GM12878 (cell line): ENCODE results near the gene PADI4. TPM values are rescaled to one million over a fixed set of nuclear protein-coding genes. Genes with fewer than 3 reads are reported as not detected.

Experiments
- ATAC-seq: fragments of 200-7000 bp; cut with Tn5 transposase; 3 replicates; pipeline ENCODE4 v1.9.1; 2020; ENCODE audit warnings: mild to moderate bottlenecking, moderate library complexity
- BruUV-seq: library from RNA; stranded (reverse); fragments of 400-500 nt; replicated peaks from 2 replicates; lab custom pipeline; 2021; lab: Mats Ljungman, UMichigan
- CTCF ChIA-PET: fragments of 300-600 bp; sonication (Branson Sonifier 250); formaldehyde crosslinking; extraction: SDS; loops from one replicate; lab custom pipeline; 2021; ENCODE audit warnings: inconsistent platforms; lab: Yijun Ruan, JAX
- POLR2A ChIA-PET: fragments of 350-600 bp; formaldehyde crosslinking; extraction: SDS; loops from one replicate; lab custom pipeline; 2021; ENCODE audit warnings: inconsistent platforms; lab: Charles Lee
- RAD21 ChIA-PET: fragments of 300-600 bp; sonication (Branson Sonifier 250); formaldehyde crosslinking; loops from one replicate; lab custom pipeline; 2023; ENCODE audit warnings: antibody characterized with exemption; ENCODE audit not compliant: unreplicated experiment; lab: Charles Lee
- SMC1A ChIA-PET: fragments of 300-600 bp; sonication (Branson Sonifier 250); formaldehyde crosslinking; loops from one replicate; lab custom pipeline; 2023; ENCODE audit not compliant: unreplicated experiment, uncharacterized antibody; lab: Charles Lee
- DNase-seq: peaks from one replicate; pipeline ENCODE4 v3.0.0-alpha.2; 2011; ENCODE audit warnings: low read depth, low spot score
- FAIRE-seq: peaks from 3 replicates; lab custom pipeline; 2011; peaks lifted over from hg19 to GRCh38; lab: Jason Lieb, UNC
- H2AFZ ChIP-seq: 2 replicates; pipeline ENCODE4 v1.6.0; 2011; ENCODE audit warnings: low read depth, low read length, control low read depth; ENCODE audit not compliant: control insufficient read depth
- H3K27ac ChIP-seq: 2 replicates; pipeline ENCODE4 v1.5.1; 2011; ENCODE audit warnings: control low read depth; ENCODE audit not compliant: control insufficient read depth, insufficient read depth
- H3K27me3 ChIP-seq, 2 experiments: replicated peaks in 1 of 2; 2 replicates each; pipeline versions ENCODE4 v1.6.0 to v1.6.1; 2011; ENCODE audit warnings: low read length in 1 of 2; ENCODE audit not compliant: control insufficient read depth in 2 of 2, insufficient read depth in 2 of 2
- H3K36me3 ChIP-seq, 2 experiments: 2 replicates each; pipeline ENCODE4 v1.5.1; 2011; ENCODE audit warnings: low read length in 1 of 2; ENCODE audit not compliant: control insufficient read depth in 2 of 2, insufficient read depth in 2 of 2
- H3K4me1 ChIP-seq: 2 replicates; pipeline ENCODE4 v1.6.1; 2011; ENCODE audit warnings: mild to moderate bottlenecking, low read length, moderate library complexity, mixed read lengths; ENCODE audit not compliant: control insufficient read depth, insufficient read depth
- H3K4me2 ChIP-seq: 2 replicates; pipeline ENCODE4 v1.6.0; 2011; ENCODE audit warnings: control low read depth; ENCODE audit not compliant: control insufficient read depth, insufficient read depth
- H3K4me3 ChIP-seq: fragments of 200-600 bp; sonication (generic); 2 replicates; pipeline ENCODE4 v1.5.1; 2016
- H3K79me2 ChIP-seq: 2 replicates; pipeline ENCODE4 v1.6.0; 2011; ENCODE audit warnings: low read length; ENCODE audit not compliant: control insufficient read depth, insufficient read depth
- H3K9ac ChIP-seq: 2 replicates; pipeline ENCODE4 v1.8.0; 2011; ENCODE audit warnings: low read length, control low read depth, mixed read lengths; ENCODE audit not compliant: control insufficient read depth, insufficient read depth
- H3K9me3 ChIP-seq: replicated peaks from 3 replicates; pipeline ENCODE4 v1.5.1; 2011; ENCODE audit warnings: mild to moderate bottlenecking, low read length; ENCODE audit not compliant: control insufficient read depth, insufficient read depth
- H4K20me1 ChIP-seq: 2 replicates; pipeline ENCODE4 v1.6.0; 2011; ENCODE audit not compliant: control insufficient read depth, insufficient read depth
- CHD2 ChIP-seq: IDR thresholded peaks from 2 replicates; pipeline ENCODE4 v1.6.1; 2011; ENCODE audit warnings: low read depth, low read length, improper control_type of control experiment, borderline replicate concordance
- FOS ChIP-seq: IDR thresholded peaks from 3 replicates; pipeline ENCODE4 v1.6.1; 2011; ENCODE audit warnings: borderline replicate concordance; ENCODE audit not compliant: insufficient read length; ENCODE audit errors: extremely low read depth
- IKZF2 ChIP-seq, 2 experiments: fragments of 450-650 bp; IDR thresholded peaks; 2 replicates each; pipeline ENCODE4 v1.6.1; 2017; ENCODE audit warnings: mild to moderate bottlenecking in 2 of 2, moderate library complexity in 2 of 2
- MEF2B ChIP-seq: fragments of 450-650 bp; IDR thresholded peaks from 2 replicates; pipeline ENCODE4 v1.6.1; 2018; ENCODE audit warnings: mild to moderate bottlenecking, moderate library complexity; ENCODE audit not compliant: partially characterized antibody, poor library complexity, severe bottlenecking
- MXI1 ChIP-seq: fragments of 150-350 bp; IDR thresholded peaks from 2 replicates; pipeline ENCODE4 v1.6.1; 2011; ENCODE audit warnings: low read depth, mild to moderate bottlenecking, inconsistent platforms, low read length, improper control_type of control experiment
- NBN ChIP-seq: fragments of 450-650 bp; IDR thresholded peaks from 2 replicates; pipeline ENCODE4 v1.6.1; 2016
- NR2F1 ChIP-seq: fragments of 450-650 bp; conservative IDR thresholded peaks from 2 replicates; pipeline ENCODE4 v1.6.1; 2017; ENCODE audit warnings: mild to moderate bottlenecking
- RFX5 ChIP-seq: IDR thresholded peaks from 2 replicates; pipeline ENCODE4 v1.6.1; 2011; ENCODE audit warnings: low read depth, low read length, improper control_type of control experiment
- SMAD5 ChIP-seq: IDR thresholded peaks from 2 replicates; pipeline ENCODE4 v1.6.1; 2016; ENCODE audit warnings: antibody characterized with exemption, low read depth
- STAT3 ChIP-seq: IDR thresholded peaks from 2 replicates; pipeline ENCODE4 v1.6.1; 2011; ENCODE audit warnings: low read depth, low read length, improper control_type of control experiment
- SUPT20H ChIP-seq: IDR thresholded peaks from 2 replicates; pipeline ENCODE4 v1.6.1; 2011; ENCODE audit warnings: low read depth, mild to moderate bottlenecking, low read length, moderate library complexity, borderline replicate concordance; ENCODE audit not compliant: control insufficient read depth
- TCF12 ChIP-seq: IDR thresholded peaks from 2 replicates; pipeline ENCODE4 v1.6.1; 2011; ENCODE audit warnings: low read depth, mild to moderate bottlenecking, low read length
- WRNIP1 ChIP-seq: IDR thresholded peaks from 2 replicates; pipeline ENCODE4 v1.6.1; 2011; ENCODE audit warnings: low read depth, low read length, improper control_type of control experiment, borderline replicate concordance
- ZZZ3 ChIP-seq: IDR thresholded peaks from 2 replicates; pipeline ENCODE4 v1.6.1; 2011; ENCODE audit warnings: low read depth; ENCODE audit not compliant: control insufficient read depth, insufficient read length
- WGBS: methylation state at CpG from one replicate; pipeline ENCODE4 v1.1.6; 2016; ENCODE audit warnings: low lambda C conversion rate; ENCODE audit not compliant: insufficient replicate concordance, insufficient coverage; ENCODE audit errors: missing lambda C conversion rate; 5-methylcytosine and 5-hydroxymethylcytosine counted together
- in situ Hi-C: fragments of 300-500 bp; cut with MboI; formaldehyde crosslinking; loops from 9 replicates; pipeline ENCODE4 v1.14.3; 2018; ENCODE audit warnings: mixed read lengths
- intact Hi-C: fragments of 100-400 bp; cut with micrococcal nuclease; formaldehyde crosslinking; loops from one replicate; pipeline ENCODE4 v1.14.2; 2022; ENCODE audit not compliant: unreplicated experiment
- polyA plus RNA-seq, 11 experiments: library from polyadenylated mRNA; depleted of rRNA in 4 of 11; unstranded in 6 of 11; stranded (reverse) in 5 of 11; fragments of >200 nt; fragmentation: Nextera tagmentation in 4 of 11; fragmentation: Illumina TruSeq in 1 of 11; extraction: Ambion mirVana in 4 of 11; extraction: Trizol in 1 of 11; gene quantifications; 1 replicate in 1 of 11; 2 replicates in 10 of 11; pipeline versions ENCODE4 v1.2.1 to v1.2.3, GENCODE V29; 2011 to 2016; ENCODE audit warnings: inconsistent platforms in 2 of 11, missing spikeins in 2 of 11, low read depth in 1 of 11
- total RNA-seq, 4 experiments: library from RNA; depleted of rRNA in 3 of 4; stranded (reverse); fragments of >200 nt in 3 of 4; fragmentation: Illumina TruSeq in 1 of 4; extraction: Trizol in 1 of 4; gene quantifications; 2 replicates each; pipeline versions ENCODE4 v1.2.1 to v1.2.3, GENCODE V29; 2013 to 2021
- TF ChIP-seq, protein P1 (sequence below): IDR thresholded peaks from 2 replicates; pipeline ENCODE4 v1.6.1; 2011; ENCODE audit warnings: borderline replicate concordance, low read depth, mild to moderate bottlenecking, moderate library complexity, low read length; ENCODE audit not compliant: insufficient read depth, poor library complexity, severe bottlenecking

The PADI4 gene
- total and polyA plus RNA-seq, 10 of the 15 experiments (the other 5 are each of a cell fraction or from before 2014, with no cell fraction given): 0.08 to 0.47 (median 0.15) TPM; not detected in 3

DNA sequence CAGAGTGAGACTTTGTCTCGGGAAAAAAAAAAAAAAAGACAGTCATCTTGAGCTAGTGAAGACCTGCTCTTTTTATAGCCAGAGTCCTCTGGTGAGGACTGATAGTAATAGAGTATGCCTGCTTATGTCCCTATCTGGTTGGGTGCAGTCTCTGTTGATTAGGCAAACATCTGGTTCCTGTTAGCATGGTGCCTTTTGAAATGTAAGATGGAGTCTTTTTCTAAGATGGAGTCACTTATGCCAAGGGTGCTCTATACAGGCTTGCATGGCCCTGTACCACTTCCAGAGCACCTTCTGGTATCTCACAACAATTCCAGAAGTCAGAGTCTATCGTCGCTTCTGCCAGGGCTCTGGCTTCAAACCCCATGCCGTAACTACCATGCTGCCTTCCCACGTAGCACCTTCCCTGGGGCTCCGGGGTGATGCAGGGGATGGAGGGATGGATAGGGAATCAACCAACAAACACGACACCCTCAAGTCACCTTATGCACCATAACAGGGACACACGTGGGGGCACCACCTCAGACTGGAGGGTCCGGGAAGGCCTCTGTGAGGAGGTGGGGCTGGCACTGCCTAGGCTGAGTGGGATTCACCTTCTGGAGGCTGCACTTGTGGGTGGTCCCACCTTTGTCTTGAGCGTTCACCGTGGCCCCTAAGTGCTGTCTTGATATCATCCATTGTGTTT, 52.4 kb downstream of the PADI4 start:
- no peak for DNase-seq
- Histone ChIP-seq H3K4me1 (no peaks in the 10 kb centered on the region), H2AFZ (no peak overlapping the region), H3K9me3 (no peaks in the 10 kb centered on the region), H3K27ac (no peak overlapping the region), H3K36me3 (no peaks in the 10 kb centered on the region), H3K79me2 (no peaks in the 10 kb centered on the region), H3K27me3 (no peaks in the 10 kb centered on the region; a peak in 1 of 4 replicates), H4K20me1 (no peaks in the 10 kb centered on the region), H3K4me3 (no peak overlapping the region), H3K9ac (no peak overlapping the region), H3K4me2 (no peak overlapping the region)
- ChIA-PET SMC1A (no interaction called here), CTCF (no interaction called here), POLR2A (no interaction called here), RAD21 (no interaction called here)
- intact Hi-C loops (no loop called here), in situ Hi-C loops (no loop called here)
- TF ChIP-seq STAT3 (no peak), FOS (no peak), NBN (no peak), WRNIP1 (no peak), TCF12 (no peak), ZZZ3 (no peak), SMAD5 (no peak), MEF2B (no peak), IKZF2 (IDR thresholded peaks at IDR 0.05) (no peak), SUPT20H (no peak), NR2F1 (no peak), MXI1 (no peak), RFX5 (no peak), CHD2 (no peak)
- TF ChIP-seq, protein P1, sequence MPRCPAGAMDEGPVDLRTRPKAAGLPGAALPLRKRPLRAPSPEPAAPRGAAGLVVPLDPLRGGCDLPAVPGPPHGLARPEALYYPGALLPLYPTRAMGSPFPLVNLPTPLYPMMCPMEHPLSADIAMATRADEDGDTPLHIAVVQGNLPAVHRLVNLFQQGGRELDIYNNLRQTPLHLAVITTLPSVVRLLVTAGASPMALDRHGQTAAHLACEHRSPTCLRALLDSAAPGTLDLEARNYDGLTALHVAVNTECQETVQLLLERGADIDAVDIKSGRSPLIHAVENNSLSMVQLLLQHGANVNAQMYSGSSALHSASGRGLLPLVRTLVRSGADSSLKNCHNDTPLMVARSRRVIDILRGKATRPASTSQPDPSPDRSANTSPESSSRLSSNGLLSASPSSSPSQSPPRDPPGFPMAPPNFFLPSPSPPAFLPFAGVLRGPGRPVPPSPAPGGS: no peak
- ATAC-seq: no peak
- 47% methylated on average over 10 of the region's 11 CpGs for WGBS
- BruUV-seq: no TSS peak
- FAIRE-seq: no peak
